ENCODE results near the gene KCNB1. TPM values are rescaled to one million over a fixed set of nuclear protein-coding genes. Genes with fewer than 3 reads are reported as not detected.

Gene KCNB1
- total RNA-seq, 1 donor from 2014 or later = not detected

DNA sequence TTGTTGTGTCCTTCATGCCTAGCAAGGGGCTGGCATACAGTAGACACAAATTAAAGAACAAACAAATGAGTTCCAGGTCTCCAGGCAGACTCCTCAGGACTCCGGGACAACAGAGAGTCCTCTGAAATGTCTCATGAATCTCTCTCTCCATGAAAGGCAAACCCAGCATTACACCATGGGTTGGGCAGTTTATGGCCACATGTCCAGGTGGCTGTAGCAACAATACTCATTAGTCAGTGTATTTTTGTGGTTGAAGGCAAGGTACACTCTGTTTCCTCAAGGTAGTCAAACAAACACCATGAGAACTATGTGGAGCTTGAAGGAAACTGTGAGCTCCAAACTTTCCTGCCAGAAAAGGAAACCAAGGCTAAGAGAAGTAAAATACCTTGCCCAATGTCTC, 62.2 kb downstream of the KCNB1 start:
- ChIA-PET CTCF (no interaction called here), POLR2A (no interaction called here)
- Mint-ChIP-seq H3K36me3 (ENCODE audit: low read depth) (no peaks in the 10 kb centered on the region), H3K4me3 (no peak overlapping the region), H3K27me3 (peaks cover 21% of the 10 kb centered on the region), H3K4me1 (no peaks in the 10 kb centered on the region), H3K9me3 (no peaks in the 10 kb centered on the region), H3K27ac (no peak overlapping the region)
- TF ChIP-seq, protein P1, sequence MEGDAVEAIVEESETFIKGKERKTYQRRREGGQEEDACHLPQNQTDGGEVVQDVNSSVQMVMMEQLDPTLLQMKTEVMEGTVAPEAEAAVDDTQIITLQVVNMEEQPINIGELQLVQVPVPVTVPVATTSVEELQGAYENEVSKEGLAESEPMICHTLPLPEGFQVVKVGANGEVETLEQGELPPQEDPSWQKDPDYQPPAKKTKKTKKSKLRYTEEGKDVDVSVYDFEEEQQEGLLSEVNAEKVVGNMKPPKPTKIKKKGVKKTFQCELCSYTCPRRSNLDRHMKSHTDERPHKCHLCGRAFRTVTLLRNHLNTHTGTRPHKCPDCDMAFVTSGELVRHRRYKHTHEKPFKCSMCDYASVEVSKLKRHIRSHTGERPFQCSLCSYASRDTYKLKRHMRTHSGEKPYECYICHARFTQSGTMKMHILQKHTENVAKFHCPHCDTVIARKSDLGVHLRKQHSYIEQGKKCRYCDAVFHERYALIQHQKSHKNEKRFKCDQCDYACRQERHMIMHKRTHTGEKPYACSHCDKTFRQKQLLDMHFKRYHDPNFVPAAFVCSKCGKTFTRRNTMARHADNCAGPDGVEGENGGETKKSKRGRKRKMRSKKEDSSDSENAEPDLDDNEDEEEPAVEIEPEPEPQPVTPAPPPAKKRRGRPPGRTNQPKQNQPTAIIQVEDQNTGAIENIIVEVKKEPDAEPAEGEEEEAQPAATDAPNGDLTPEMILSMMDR (IDR thresholded peaks at IDR 0.05) = no peak
- no peak for DNase-seq
- ATAC-seq (ENCODE audit: low read depth) = no peak
- intact Hi-C loops (cut with micrococcal nuclease) = no loop called here

DNA sequence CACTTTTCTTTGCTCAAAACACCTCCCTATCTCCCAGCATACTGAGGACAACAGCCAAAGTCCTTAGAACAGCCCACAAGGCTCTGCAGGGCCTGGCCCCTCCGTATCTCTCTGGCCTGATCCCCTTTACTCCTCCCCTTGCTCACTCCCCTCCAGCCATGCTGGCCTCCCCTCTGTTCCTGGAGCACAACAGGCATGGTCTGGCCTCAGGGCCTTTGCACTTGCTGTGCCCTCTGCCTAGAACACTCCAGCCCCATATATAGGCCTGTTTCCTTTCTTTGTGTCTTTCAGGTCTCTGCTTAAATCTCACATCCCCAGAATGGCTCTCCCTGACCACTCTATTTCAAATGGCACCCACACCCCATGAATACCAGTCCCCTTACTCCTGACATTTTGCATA, 62.7 kb downstream of the KCNB1 start:
- TF ChIP-seq, protein P1 (IDR thresholded peaks at IDR 0.05) = no peak
- intact Hi-C loops (cut with micrococcal nuclease) = no loop called here
- no peak for DNase-seq
- Mint-ChIP-seq H3K27me3 (peaks cover 22% of the 10 kb centered on the region), H3K4me1 (no peaks in the 10 kb centered on the region), H3K27ac (no peak overlapping the region), H3K4me3 (no peak overlapping the region), H3K9me3 (no peaks in the 10 kb centered on the region), H3K36me3 (ENCODE audit: low read depth) (no peaks in the 10 kb centered on the region)
- CTCF ChIA-PET = no interaction called here
- ATAC-seq (ENCODE audit: low read depth) = no peak
- POLR2A ChIA-PET = no interaction called here

- Mint-ChIP-seq H3K27me3 (peaks cover 22% of the 10 kb centered on the region), H3K9me3 (no peaks in the 10 kb centered on the region), H3K36me3 (ENCODE audit: low read depth) (no peaks in the 10 kb centered on the region), H3K27ac (no peak overlapping the region), H3K4me1 (no peaks in the 10 kb centered on the region), H3K4me3 (no peak overlapping the region)
- DNase-seq (no peak), ATAC-seq (ENCODE audit: low read depth) (no peak)
- ChIA-PET CTCF (no interaction called here), POLR2A (no interaction called here)
- TF ChIP-seq, protein P1 (IDR thresholded peaks at IDR 0.05) = no peak
- intact Hi-C loops (cut with micrococcal nuclease) = no loop called here
Observed at GRCh38 chr20:49418809-49419208, 63.7 kb downstream of the KCNB1 start.

DNA sequence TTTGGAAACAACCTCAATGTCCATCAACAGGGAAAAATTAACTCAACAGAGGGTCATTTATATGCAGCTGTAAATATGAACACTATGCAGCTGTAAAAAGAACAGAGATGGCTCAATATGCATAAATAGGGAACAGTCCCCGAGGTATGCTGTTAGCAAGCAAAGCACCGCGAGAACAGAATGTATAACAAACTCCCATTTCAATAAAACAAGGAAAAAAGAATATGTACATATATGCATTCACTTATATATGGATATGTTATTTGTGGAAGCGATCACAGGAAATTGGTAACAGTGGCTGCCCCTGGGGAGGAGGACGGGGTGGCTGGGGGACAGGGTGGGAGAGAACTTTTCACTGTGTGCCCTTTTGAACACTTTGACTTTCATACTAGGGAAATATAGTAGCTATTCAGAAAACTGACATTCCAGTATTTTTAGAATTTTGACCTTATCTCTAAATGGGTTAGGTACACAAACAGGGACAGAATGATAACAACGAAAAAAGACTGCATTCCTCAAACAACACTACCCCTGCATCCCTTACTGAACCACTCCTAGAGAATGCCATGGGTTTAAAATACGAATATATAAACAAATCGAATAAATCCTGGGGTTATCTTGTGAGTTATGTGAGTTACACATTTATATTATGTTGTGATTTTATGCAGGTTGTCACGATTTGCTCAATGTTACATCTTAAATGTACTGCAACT, 64.5 kb downstream of the KCNB1 start:
- TF ChIP-seq, protein P1 (IDR thresholded peaks at IDR 0.05) = no peak
- ATAC-seq (ENCODE audit: low read depth) = no peak
- no peaks in the 10 kb centered on the region for H3K4me1 Mint-ChIP-seq

GRCh38 chr20:49415668-49416044, 66.8 kb downstream of the KCNB1 start:
- no peaks in the 10 kb centered on the region for H3K36me3 Mint-ChIP-seq (ENCODE audit: low read depth)
- no peak overlapping the region for H3K4me3 Mint-ChIP-seq
- H3K27ac Mint-ChIP-seq = no peak overlapping the region
- intact Hi-C loops (cut with micrococcal nuclease) = no loop called here
- ChIA-PET POLR2A (no interaction called here), CTCF (no interaction called here)
- no peak for ATAC-seq (ENCODE audit: low read depth)
- no peaks in the 10 kb centered on the region for H3K9me3 Mint-ChIP-seq
- H3K27me3 Mint-ChIP-seq = peaks cover 28% of the 10 kb centered on the region
- DNase-seq = no peak
- TF ChIP-seq, protein P1 (IDR thresholded peaks at IDR 0.05) = no peak
- H3K4me1 Mint-ChIP-seq = no peaks in the 10 kb centered on the region

More for the DNA sequence above, 64.5 kb downstream of the KCNB1 start:
- H3K4me3 Mint-ChIP-seq = no peak overlapping the region
- no peaks in the 10 kb centered on the region for H3K9me3 Mint-ChIP-seq
- ChIA-PET CTCF (no interaction called here), POLR2A (no interaction called here)
- H3K36me3 Mint-ChIP-seq (ENCODE audit: low read depth) = no peaks in the 10 kb centered on the region
- no peak overlapping the region for H3K27ac Mint-ChIP-seq
- peaks cover 28% of the 10 kb centered on the region for H3K27me3 Mint-ChIP-seq
- DNase-seq = no peak
- intact Hi-C loops (cut with micrococcal nuclease) = no loop called here
